HG03066 (cell line): ENCODE data around the gene FIBIN.

ENCODE experiments used
- ATAC-seq: cut with Tn5 transposase; IDR thresholded peaks from one replicate; pipeline ENCODE4 v1.9.1; 2021; ENCODE audit warnings: low read depth; ENCODE audit not compliant: unreplicated experiment

FIBIN gene

DNA sequence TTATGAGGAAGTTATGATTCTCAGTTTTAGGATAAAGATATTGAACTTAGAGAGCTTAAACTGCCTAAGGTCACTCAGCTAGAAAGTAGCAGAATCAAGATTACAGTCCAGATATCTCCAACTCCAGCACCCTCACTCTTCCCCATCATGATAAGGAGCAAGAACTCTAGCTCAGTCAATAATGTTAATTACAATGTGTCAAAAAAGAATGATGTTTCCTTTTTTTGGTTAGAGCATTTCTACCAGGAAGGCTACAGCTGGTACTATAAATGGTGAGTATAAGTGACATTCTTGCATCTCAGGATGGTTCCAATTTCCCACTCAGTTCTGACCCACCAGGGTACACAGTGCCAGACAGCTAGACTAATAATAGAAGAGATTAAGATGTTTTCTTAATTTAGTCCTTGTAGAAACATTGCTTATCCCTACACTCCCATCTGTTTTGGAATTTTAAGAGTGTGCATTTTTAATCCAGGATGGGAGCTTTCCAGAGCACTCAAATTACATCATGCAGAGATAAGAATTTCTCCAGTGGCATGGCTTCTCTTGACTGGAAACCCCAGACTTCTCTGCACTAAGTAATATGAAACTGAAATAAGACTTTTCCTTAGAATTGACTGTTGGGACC lies 25.1 kb downstream of the FIBIN start:
- ATAC-seq = no peak

DNA sequence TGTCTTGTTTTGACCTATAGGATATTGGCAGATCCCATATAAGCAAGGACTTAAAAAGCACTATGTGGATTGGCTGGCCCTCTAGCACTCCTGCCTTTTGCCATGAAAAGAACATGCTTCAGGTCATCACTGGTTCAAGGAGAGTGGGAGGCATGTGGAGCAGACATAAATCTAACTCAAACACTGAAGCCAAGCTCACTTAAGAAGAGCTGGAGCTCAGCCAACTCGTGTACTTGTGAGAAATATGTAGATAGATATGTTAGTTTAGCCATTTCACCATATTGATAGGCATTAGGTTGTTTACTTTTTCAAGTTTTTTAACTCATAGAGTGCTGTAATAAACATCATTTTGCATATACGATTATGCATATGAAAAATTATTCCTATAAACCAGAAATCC lies 26.8 kb downstream of the FIBIN start:
- no peak for ATAC-seq

DNA sequence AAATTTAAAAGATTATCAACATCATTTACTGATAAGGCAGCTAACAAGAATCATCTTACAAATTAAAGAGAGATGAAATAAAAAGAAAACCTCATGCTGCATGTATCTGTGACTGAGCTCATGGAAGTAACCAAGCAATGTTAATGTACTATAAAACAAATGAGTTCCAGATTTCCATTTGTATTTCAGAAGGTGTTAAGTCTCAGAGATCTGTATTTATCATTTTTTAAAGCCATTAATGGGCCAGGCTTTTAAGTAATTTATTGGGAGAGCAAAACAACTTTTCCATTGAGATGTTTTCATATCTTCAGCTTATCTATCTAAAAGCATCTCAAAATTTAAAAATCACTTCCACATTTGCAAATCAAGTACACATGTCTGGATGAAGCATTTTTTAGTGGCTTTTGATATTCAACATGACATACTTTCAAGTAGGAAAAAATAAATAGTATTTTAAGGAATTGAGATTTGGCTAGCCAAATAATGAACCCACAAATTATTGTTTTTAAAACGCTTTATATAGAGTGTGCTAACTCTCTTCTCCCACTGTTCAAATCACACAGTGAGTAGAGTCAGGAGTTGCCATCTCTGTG lies 28.8 kb downstream of the FIBIN start:
- no peak for ATAC-seq

DNA sequence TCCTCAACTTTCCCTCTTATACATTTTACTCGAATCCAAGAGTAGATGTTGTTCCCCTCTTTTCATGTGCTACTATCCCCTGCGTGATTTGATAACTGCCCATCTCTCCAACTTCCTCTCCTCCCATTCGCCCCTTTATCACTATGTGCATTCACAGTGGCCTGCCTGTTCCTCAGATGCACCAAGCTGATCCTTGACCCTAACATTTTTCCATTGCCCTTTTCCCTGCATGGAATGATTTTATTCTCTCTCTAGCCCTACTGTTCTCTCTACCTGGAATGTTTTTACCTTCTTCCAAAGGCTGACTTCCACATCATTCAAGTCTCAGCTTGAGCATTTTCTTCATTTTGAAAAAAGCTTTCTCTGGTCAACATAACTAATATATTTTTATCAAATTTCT lies 31.0 kb downstream of the FIBIN start:
- ATAC-seq = no peak

DNA sequence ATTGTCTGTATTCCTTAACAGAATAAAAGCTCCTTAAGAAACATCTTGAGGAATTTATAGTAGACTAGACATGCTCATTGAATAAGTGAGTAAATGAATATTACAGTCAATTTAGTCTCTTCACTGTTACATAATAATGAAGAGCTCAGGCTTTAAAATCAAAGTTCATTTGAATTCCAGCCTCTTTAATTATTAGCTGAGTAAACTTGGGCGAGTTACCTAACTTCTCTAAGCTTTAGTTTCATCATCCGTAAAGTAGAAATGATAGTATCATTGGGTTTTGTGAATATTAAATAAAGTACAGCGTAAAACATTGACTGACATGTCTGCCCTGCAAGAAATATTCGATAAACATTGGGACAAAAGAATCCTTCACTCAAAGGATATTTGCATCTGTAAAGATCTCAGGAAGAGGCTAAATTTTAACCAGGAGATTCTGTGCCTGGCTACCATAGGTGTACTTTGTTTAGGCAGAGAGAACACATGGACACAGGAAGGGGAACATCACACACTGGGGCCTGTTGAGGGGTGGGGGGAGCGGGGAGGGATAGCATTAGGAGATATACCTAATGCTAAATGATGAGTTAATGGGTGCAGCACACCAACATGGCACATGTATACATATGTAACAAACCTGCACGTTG lies 31.5 kb downstream of the FIBIN start:
- ATAC-seq = no peak

GRCh38 chr11:27025957-27026733 lies 32.2 kb downstream of the FIBIN start:
- no peak for ATAC-seq

GRCh38 chr11:27028561-27028965 lies 34.7 kb downstream of the FIBIN start:
- ATAC-seq = no peak

DNA sequence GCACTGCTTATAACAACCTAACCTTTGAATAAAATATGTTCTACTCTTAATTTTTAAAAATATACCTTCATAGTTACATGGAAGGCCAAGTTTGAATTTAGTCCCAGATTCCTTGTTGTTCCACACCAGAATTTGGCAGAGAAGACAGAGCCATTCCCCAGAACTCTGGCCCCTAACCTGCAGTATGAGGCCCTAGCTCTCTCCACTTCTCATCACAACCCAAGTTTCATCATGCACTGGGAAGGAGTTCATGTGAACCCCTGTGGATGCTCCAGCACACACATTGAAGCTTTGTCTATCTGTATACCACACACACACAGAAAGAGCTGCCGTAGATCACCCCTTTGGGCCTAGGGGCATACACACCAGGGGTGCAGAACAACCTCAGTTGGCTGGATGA lies 36.1 kb downstream of the FIBIN start:
- ATAC-seq = no peak

- no peak for ATAC-seq
Measured at GRCh38 chr11:27031754-27032153, 37.8 kb downstream of the FIBIN start.

GRCh38 chr11:27039873-27040272 lies 46.0 kb downstream of the FIBIN start:
- ATAC-seq = no peak

- no peak for ATAC-seq
Measured at GRCh38 chr11:27040302-27041115, 46.6 kb downstream of the FIBIN start, which contains the start of gene BBOX1. Gene BBOX1, plus strand, starts transcription at chr11:27040815. Its CDS starts 14,616 bp downstream, at chr11:27055431.

- no peak for ATAC-seq
Measured at GRCh38 chr11:27041141-27041899, 47.4 kb downstream of the FIBIN start.
